ENCODE data around the gene LIPN. TPM values are rescaled to one million over a fixed set of nuclear protein-coding genes. Genes with fewer than 3 reads are reported as not detected.

Gene LIPN
- total RNA-seq, 1 donor from 2014 or later: not detected

DNA sequence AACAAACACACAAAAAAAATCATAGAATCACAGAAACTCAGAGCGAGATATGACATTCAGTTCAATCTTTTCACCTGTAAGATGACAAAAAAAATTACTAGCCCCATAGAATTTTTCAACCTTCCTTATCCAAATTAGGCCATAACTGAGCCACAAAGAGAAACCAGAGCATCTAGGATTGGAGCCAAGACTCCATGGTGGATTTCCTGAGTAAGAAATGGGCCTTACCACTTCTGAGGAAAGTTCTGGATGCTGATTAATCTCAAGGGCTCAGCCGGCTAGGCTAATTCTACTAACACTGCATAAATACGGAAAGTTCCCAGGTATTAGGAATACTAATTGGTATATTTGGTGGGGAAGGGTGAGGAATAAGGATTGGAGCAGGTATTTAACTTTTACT lies 59.5 kb downstream of the LIPN start:
- H3K9me3 ChIP-seq (ENCODE audit: control insufficient read depth in 3 of 3, low read length in 3 of 3): no peaks in the 10 kb centered on the region

DNA sequence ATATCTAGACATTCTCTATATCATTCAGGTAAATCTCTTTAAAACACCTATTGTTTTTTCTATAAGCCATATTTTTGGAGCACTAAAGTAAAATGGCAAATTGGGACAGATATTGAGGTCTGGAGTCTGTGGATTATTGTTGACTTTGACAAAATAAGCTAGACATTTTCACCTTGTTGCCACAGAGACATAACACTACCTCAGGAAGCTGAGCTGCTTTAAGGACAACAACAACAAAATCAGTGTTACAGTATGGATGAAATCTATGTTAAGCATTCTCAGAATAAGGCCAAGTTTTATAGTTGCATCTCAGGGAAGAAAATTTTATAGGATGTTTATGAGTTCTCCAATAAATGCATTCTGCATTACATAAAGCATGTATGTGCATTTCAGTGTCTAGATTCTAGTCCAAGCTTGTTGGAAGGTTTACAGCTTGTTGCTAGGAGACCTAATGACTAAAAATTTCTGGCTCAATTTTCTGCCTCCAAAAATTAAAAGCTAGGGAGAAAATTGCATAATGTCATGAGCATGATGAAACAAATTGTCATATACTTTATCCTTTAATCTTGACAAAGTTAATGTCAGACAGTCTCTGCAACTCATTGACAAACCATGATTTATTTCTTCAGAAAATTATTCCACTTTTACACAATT lies 61.1 kb downstream of the LIPN start:
- Histone ChIP-seq H3K4me1 (ENCODE audit: control insufficient read depth in 3 of 3, insufficient read depth in 3 of 3, low read length in 3 of 3) (no peaks in the 10 kb centered on the region), H3K9me3 (ENCODE audit: control insufficient read depth in 3 of 3, low read length in 3 of 3) (no peaks in the 10 kb centered on the region), H3K4me3 (ENCODE audit: low read length in 3 of 3) (no peak overlapping the region), H3K27me3 (ENCODE audit: control insufficient read depth in 3 of 3, insufficient read depth in 3 of 3, low read length in 3 of 3) (no peaks in the 10 kb centered on the region), H3K36me3 (ENCODE audit: control insufficient read depth in 3 of 3, insufficient read depth in 3 of 3, low read length in 3 of 3) (no peaks in the 10 kb centered on the region), H3K9ac (ENCODE audit: low read depth in 1 of 3, low read length in 3 of 3) (no peak overlapping the region), H3K27ac (ENCODE audit: low read depth, low read length) (no peak overlapping the region)

More for the DNA sequence above, 59.5 kb downstream of the LIPN start:
- no peaks in the 10 kb centered on the region for H3K36me3 ChIP-seq (ENCODE audit: control insufficient read depth in 3 of 3, insufficient read depth in 3 of 3, low read length in 3 of 3)
- H3K4me3 ChIP-seq (ENCODE audit: low read length in 3 of 3): no peak overlapping the region
- no peaks in the 10 kb centered on the region for H3K27me3 ChIP-seq (ENCODE audit: control insufficient read depth in 3 of 3, insufficient read depth in 3 of 3, low read length in 3 of 3)
- H3K4me1 ChIP-seq (ENCODE audit: control insufficient read depth in 3 of 3, insufficient read depth in 3 of 3, low read length in 3 of 3): no peaks in the 10 kb centered on the region
- no peak overlapping the region for H3K9ac ChIP-seq (ENCODE audit: low read depth in 1 of 3, low read length in 3 of 3)
- H3K27ac ChIP-seq (ENCODE audit: low read depth, low read length): no peak overlapping the region

DNA sequence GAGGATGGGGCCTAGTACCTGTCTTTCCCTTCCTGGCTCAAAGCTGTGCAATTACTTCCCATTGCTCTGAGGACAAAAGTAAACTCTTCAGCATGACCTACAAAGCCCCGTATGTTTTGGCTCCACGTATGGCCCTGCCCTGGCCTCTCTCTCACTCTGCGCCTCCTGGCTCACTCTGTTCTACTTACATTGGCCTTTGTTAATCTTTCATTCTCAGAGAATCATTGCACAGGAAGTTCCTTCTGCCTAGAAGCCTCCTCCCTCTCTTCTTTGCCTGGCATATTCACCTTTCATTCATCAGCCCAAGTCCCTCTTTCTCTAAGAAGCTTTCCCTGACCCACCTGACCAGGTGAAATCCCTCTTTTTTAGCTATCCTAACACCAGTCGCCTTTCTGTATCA lies 66.6 kb downstream of the LIPN start:
- H3K9me3 ChIP-seq (ENCODE audit: control insufficient read depth in 3 of 3, low read length in 3 of 3): no peaks in the 10 kb centered on the region
- H3K36me3 ChIP-seq (ENCODE audit: control insufficient read depth in 3 of 3, insufficient read depth in 3 of 3, low read length in 3 of 3): no peaks in the 10 kb centered on the region
- H3K27ac ChIP-seq (ENCODE audit: low read depth, low read length): no peak overlapping the region
- H3K4me1 ChIP-seq (ENCODE audit: control insufficient read depth in 3 of 3, insufficient read depth in 3 of 3, low read length in 3 of 3): no peaks in the 10 kb centered on the region
- H3K9ac ChIP-seq (ENCODE audit: low read depth in 1 of 3, low read length in 3 of 3): no peak overlapping the region
- H3K27me3 ChIP-seq (ENCODE audit: control insufficient read depth in 3 of 3, insufficient read depth in 3 of 3, low read length in 3 of 3): no peaks in the 10 kb centered on the region
- H3K4me3 ChIP-seq (ENCODE audit: low read length in 3 of 3): no peak overlapping the region

DNA sequence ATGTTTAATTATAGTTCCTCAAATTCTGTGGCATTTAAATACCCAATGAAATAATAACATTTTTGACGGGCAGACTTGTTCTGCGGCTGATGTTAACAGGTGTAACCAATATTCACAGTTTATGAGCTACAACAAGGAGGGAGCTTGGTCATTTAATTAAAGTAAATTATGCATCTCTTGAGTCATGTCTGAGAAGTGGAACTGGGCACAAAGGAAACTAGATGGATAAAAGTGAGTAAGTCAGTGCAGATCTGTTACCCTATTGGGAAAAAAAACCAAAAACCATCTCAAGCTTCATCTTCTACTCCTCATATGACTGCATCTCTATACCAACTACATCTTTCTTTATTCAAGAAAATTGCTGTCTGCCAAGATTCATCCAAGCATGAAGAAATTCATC lies 67.9 kb downstream of the LIPN start:
- no peaks in the 10 kb centered on the region for H3K27me3 ChIP-seq (ENCODE audit: control insufficient read depth in 3 of 3, insufficient read depth in 3 of 3, low read length in 3 of 3)
- no peak overlapping the region for H3K9ac ChIP-seq (ENCODE audit: low read depth in 1 of 3, low read length in 3 of 3)
- H3K4me3 ChIP-seq (ENCODE audit: low read length in 3 of 3): no peak overlapping the region
- no peaks in the 10 kb centered on the region for H3K36me3 ChIP-seq (ENCODE audit: control insufficient read depth in 3 of 3, insufficient read depth in 3 of 3, low read length in 3 of 3)
- H3K9me3 ChIP-seq (ENCODE audit: control insufficient read depth in 3 of 3, low read length in 3 of 3): no peaks in the 10 kb centered on the region
- no peak overlapping the region for H3K27ac ChIP-seq (ENCODE audit: low read depth, low read length)
- H3K4me1 ChIP-seq (ENCODE audit: control insufficient read depth in 3 of 3, insufficient read depth in 3 of 3, low read length in 3 of 3): no peaks in the 10 kb centered on the region

DNA sequence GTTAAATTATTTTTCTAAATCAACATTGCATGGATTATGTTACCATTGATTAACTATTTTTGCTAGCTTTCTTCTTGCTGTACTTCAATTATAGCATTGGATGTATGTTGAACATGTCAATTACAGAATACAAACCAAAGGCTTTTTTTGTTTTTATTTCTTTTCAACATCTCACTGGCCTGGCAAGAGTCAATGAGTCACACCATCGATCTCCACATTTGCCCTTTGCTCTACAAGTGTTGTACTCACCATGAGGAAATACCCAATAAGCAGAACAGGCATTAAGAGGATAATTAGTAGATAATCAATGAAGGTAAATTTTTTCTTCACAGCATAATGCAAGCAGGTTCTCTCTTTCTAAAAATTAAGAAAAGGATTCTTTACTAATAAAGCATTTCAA lies 68.5 kb downstream of the LIPN start:
- Histone ChIP-seq H3K27ac (ENCODE audit: low read depth, low read length) (no peak overlapping the region), H3K9ac (ENCODE audit: low read depth in 1 of 3, low read length in 3 of 3) (no peak overlapping the region), H3K27me3 (ENCODE audit: control insufficient read depth in 3 of 3, insufficient read depth in 3 of 3, low read length in 3 of 3) (no peaks in the 10 kb centered on the region), H3K4me1 (ENCODE audit: control insufficient read depth in 3 of 3, insufficient read depth in 3 of 3, low read length in 3 of 3) (no peaks in the 10 kb centered on the region), H3K36me3 (ENCODE audit: control insufficient read depth in 3 of 3, insufficient read depth in 3 of 3, low read length in 3 of 3) (no peaks in the 10 kb centered on the region), H3K4me3 (ENCODE audit: low read length in 3 of 3) (no peak overlapping the region), H3K9me3 (ENCODE audit: control insufficient read depth in 3 of 3, low read length in 3 of 3) (no peaks in the 10 kb centered on the region)

Other genes starting within 250 kb of the LIPN start
- gene RNLS, start 176.7 kb upstream of the LIPN start, total RNA-seq: 4.7 TPM
- gene LIPJ, start 173.3 kb upstream of the LIPN start, total RNA-seq: 0.52 TPM
- not detected for gene LIPF, start 95.6 kb upstream of the LIPN start, total RNA-seq
- not detected for gene LIPK, start 53.8 kb upstream of the LIPN start, total RNA-seq
- gene LIPM, start 42.7 kb downstream of the LIPN start, total RNA-seq: under 0.01 TPM
- not detected for gene ANKRD22, start 91.8 kb downstream of the LIPN start, total RNA-seq
- gene STAMBPL1, start 120.2 kb downstream of the LIPN start, total RNA-seq: 15.1 TPM
- 314 TPM for gene ACTA2, start 192.8 kb downstream of the LIPN start, total RNA-seq
- gene FAS, start 230.8 kb downstream of the LIPN start, total RNA-seq: 8.4 TPM